ENCODE data around the gene FAM156B.
"Not testable (repeated sequence)": the region's sequence is repeated elsewhere in the genome, so short reads cannot be mapped to it uniquely, and the experiment has no call there.

The FAM156B gene

DNA sequence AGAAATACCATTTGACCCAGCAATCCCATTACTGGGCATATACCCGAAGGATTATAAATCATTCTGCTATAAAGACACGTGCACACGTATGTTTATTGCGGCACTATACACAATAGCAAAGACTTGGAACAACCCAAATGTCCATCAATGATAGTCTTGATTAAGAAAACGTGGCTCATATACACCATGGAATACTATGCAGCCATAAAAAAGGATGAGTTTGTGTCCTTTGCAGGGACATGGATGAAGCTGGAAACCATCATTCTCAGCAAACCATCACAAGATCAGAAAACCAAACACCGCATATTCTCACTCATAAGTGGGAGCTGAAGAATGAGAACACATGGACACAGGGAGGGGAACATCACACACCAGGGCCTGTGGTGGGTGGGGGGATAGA is 33.1 kb downstream of the FAM156B start:
- DNase-seq, result not testable (repeated sequence)

DNA sequence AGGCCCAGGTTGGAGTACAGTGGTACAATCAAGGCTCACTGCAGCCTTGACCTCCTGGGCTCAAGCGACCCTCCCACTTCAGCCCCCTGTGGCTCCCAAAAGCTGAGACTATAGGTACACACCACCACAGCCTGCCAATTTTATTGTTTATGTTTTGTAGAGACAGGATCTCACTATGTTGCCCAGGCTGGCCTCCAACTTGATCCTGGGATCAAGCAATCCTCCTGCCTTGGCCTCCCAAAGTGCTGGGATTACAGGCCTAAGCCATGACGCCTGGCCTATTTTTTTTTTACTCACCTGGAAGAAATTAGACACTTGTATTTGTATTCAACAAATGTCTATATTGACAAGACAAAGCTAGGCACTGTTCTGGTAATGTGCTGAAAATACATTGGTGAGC is 36.1 kb downstream of the FAM156B start:
- no peak for DNase-seq

DNA sequence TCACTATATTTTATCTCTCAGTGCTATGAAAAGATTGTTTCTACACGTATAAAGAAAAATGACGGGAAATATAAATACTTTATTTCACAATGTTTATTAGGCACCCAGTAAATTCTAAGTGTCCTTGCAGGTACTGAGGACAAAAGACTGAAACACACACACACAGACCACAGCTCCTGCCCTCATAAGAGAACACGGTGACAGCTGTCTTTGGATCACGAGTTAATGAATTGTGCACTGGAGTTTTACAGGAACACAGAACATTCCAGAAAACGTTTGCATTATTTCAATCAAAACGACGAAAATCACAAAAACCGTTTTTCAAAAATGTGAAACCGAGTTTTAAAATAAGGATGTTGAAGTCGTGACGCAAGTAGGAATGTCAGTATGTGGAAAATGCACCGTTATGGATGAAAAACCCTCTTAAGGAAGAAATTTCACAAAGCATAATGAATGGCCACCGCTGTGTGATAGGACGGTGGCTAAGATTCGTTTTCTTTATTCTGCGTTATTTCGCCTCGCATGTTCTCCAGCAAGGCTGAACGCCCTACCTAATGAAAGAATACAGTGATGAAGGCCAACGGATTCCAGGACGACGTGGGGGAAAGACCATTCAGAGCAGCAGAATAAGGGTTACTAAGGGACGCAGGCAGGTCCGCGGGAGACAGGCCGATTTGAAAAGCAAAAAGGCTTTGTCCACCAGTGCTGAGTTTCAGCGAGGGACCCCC is 37.0 kb downstream of the FAM156B start:
- no peak for DNase-seq

DNA sequence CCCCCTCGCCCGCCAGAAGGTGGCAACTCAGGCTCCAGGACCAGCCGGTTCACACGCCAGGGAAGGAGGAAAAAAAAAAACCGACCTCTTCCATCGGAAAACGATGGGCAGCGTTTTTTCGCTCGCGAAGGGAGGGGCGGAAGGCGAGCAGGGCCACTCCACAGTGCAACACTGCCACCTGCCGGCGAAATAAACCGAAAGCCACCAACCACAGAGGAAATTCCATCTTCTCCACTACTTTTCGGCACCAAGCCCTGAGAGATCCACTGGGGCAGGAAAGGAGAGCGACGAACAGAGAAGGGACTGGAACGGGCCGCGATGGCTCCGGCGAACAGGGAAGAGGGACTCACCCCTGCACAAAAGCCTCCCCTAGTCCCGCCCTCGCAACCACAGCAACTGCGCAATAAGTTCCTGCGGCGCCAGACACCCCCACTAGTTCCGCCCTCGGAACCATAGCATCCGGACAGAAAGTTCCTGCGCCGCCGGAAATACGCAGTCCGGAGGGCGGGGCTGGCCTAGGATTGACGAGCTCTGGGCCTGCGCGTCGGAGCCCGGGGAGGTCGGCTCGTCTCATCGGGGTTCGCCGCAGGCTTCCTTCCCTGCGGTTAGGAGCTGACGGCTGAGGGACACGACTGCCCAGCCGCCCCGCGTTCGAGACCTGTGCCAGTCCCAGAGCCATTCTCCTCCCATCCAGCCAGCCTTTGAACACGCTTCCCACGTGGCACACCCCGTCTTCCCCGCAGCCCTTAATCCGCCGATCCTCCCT is 37.8 kb downstream of the FAM156B start:
- peak; percentile 100 for DNase-seq

DNA sequence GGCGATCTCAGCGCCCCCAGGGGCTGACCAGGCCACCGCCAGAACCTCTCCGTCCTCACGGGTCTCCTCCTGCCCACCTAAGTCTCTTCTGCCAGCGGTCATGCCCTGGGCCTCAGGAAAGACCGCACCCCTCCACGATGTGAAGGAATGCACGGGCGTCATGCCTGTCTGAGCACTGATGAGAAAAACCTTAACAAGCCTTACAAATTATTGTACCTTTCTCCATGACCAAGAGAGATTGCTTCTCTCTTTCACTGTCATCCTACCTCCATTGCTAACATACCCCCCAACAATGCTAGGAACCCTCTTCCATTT is 38.3 kb downstream of the FAM156B start:
- not testable (repeated sequence) for DNase-seq

DNA sequence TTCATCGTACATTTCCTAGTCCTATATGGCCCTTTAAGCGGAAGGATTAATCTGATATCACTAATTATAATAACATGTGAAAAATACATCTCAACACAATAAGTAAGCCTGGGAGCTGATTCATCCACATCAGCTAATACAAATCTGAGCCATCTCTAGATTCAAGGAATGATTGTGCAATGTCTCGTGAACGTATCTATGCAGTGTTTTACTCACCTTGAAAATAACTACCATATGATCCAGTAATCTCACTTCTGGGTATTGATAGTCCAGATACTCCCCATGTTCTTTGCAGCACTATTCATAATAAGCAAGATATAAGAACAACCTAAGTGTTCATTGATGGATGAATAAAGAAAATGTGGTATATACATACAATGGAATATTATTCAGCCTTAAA is 43.6 kb downstream of the FAM156B start:
- not testable (repeated sequence) for DNase-seq

DNA sequence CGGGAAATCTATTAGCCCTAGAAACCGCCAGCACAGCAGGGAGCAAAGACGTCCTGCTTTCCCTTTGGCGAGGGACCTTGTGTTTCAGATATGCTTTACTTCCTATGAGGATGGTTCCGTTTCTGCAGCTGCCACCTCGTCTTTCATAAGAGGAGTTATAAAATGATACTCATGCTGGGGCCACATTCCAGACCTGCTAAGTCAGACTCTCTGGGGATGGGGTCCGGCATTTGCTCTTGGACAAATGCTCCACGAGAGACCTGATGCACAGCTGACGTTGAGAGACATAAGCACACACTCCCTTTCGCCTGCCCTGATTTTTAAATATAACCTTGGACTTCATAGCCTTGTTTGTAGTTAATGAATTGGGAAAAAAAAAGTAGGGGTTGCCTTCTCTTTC is 44.6 kb downstream of the FAM156B start:
- DNase-seq, result not testable (repeated sequence)

DNA sequence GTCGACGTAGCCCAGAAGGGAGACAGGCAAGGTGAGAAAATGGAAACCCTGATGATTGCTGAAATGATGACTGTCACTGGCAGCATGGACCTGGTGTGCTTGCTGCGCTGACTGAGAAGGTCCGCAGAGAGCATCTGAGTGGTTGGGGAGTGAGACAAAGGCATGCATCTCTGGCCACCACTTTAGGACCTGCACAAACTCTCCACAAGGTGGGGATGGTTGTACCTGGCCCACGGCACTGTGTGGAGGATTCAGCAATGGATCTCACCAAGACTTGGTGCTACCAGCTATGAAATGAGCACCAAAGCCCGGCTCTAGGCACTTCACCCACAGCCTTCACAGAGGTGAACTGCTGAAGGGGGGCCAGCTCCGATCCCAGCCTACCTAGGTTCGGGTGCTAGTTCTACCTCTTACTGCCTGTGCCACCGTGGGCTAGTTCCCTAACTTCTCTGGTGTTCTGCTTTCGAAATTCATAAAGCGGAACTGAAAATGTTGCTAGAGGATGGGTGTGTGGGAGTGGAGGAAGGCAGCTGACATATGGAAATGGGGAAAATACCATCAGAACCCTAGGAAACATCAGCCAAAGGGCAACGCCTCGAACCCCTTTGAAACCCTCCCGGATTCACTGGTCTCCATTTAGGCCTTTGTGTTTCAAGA is 48.8 kb downstream of the FAM156B start:
- DNase-seq, result not testable (repeated sequence)

DNA sequence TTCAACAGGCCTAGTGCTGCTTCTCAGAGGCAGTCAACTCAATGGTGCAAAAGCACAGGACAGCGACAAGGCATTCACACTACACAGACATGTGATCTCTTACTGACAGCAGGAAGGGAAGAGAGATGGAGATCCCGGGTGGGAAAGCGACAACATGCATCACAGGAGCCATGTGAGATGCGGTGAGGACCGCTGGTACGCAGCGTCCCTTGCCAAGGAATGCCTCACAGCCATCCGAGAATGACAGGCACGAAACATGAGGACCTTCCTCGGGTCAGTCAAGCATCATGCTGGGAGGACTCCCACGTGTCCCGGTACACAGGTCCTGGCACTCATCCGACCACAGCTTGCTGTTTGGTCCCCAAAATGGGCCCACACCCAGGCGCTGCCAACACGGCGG is 50.4 kb downstream of the FAM156B start:
- not testable (repeated sequence) for DNase-seq

DNA sequence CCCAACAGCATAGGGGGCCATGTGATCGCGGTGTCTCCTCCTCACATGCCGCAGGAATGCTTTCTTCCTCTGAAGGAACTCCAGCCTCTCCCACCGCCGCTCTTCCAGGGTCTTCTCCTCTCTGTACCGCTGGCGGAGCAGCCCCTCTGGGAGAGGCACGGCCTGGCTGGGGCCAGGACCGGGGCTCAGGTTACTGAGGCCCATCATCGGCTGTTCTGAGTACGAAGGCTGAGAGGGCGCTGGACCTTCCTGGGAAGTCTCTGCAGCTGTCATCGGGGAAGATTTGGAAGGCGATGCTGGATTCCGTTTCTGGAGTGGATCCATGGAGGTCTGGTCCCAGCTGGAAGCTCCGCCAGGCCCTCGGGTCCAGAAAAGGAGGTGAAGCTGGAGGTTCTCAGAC is 51.1 kb downstream of the FAM156B start:
- DNase-seq, result not testable (repeated sequence)

DNA sequence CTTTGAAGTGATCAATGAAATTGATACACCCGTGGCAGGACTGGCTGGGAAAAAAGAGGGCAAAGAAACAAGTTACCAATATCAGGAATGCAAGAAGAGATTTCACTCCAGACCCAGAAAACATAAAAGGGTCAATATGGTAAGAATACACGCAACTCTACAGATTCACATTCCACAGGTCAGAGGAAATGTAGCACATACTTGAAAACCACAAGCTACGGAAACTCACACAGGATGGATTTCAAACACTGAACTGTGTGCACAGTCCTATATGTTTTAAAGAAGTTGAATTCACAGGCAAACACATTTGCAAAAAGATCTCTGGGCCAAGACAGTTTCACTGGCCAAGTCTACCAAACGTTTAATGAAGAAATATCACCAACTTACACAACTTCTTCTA is 52.2 kb downstream of the FAM156B start:
- DNase-seq, result not testable (repeated sequence)

DNA sequence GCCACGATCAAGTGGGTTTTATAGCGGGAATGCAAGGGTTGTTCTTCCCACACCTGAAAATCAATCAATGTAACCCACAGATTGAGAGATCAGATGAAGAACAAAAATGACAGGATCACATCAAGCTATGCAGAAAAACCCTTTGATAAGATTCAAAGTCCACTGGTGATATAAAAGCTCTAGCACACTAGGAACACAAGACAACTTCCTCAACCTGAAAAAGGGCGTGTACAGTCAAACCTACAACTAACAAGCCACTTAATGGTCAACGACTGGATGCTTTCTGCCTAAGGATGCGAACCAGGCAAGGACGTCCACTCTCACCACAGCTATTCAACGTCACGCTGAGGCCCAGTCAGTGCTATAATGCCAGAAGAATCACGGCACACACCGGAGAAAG is 52.8 kb downstream of the FAM156B start:
- not testable (repeated sequence) for DNase-seq
